Suprapubic skin (tissue), 4 donors: ENCODE measurements around the gene DNAJC18. TPM values are rescaled to one million over a fixed set of nuclear protein-coding genes. Genes with fewer than 3 reads are reported as not detected.
"Not testable (repeated sequence)": the region's sequence is repeated elsewhere in the genome, so short reads cannot be mapped to it uniquely, and the experiment has no call there.

ENCODE experiments used
- DNase-seq, 2 donors: peaks; one replicate each; pipeline ENCODE4 v3.0.0-alpha.2; 2019; ENCODE audit warnings: low spot score in 2 of 2
- H3K27ac ChIP-seq: fragments of 200-600 bp; sonication (generic); one replicate; pipeline ENCODE4 v1.5.1; 2019
- H3K27me3 ChIP-seq: fragments of 200-600 bp; sonication (generic); one replicate; pipeline ENCODE4 v1.5.1; 2019
- H3K36me3 ChIP-seq: fragments of 200-600 bp; sonication (generic); one replicate; pipeline ENCODE4 v1.5.1; 2019
- H3K4me1 ChIP-seq: fragments of 200-600 bp; sonication (generic); one replicate; pipeline ENCODE4 v1.5.1; 2019
- H3K4me3 ChIP-seq: fragments of 200-600 bp; sonication (generic); one replicate; pipeline ENCODE4 v1.5.1; 2019; ENCODE audit warnings: mild to moderate bottlenecking
- H3K9me3 ChIP-seq: fragments of 200-600 bp; sonication (generic); one replicate; pipeline ENCODE4 v1.5.1; 2019
- CTCF ChIP-seq, 2 donors: fragments of 200-600 bp in 1 of 2; fragments of 450-650 bp in 1 of 2; sonication (generic) in 1 of 2; IDR thresholded peaks; one replicate each; pipeline ENCODE4 v1.5.1; 2016 to 2019; ENCODE audit warnings: antibody characterized with exemption in 2 of 2, mild to moderate bottlenecking in 1 of 2, moderate library complexity in 1 of 2
- EP300 ChIP-seq: sonication (generic); formaldehyde crosslinking; IDR thresholded peaks from one replicate; pipeline ENCODE4 v1.6.1; 2017; ENCODE audit warnings: antibody characterized with exemption
- POLR2A ChIP-seq, 2 donors: fragments of 450-650 bp; IDR thresholded peaks; one replicate each; pipeline ENCODE4 v1.6.1; 2017; ENCODE audit warnings: antibody characterized with exemption in 2 of 2, mild to moderate bottlenecking in 2 of 2, moderate library complexity in 2 of 2
- POLR2AphosphoS5 ChIP-seq, 3 donors: sonication (generic); formaldehyde crosslinking; IDR thresholded peaks; one replicate each; pipeline ENCODE4 v1.6.1; 2017; ENCODE audit warnings: antibody characterized with exemption in 3 of 3
- WGBS: methylation state at CpG from one replicate; pipeline ENCODE4 v1.1.5; 2018; 5-methylcytosine and 5-hydroxymethylcytosine counted together
- total RNA-seq, 4 donors: library from RNA; depleted of rRNA; stranded (reverse); fragments of >200 nt; gene quantifications; one replicate each; pipeline ENCODE4 v1.1.0, GENCODE V29; 2016

DNAJC18 gene
- total RNA-seq, 4 donors from 2014 or later, result 2.2 to 7.2 (median 2.9) TPM

- peak overlapping the region; percentile 28 for H3K27ac ChIP-seq
- WGBS, result 55% methylated on average over 6 of the region's 6 CpGs
- H3K9me3 ChIP-seq, result no peaks in the 10 kb centered on the region
- DNase-seq, result no peak
- no peaks in the 10 kb centered on the region for H3K36me3 ChIP-seq
- no peaks in the 10 kb centered on the region for H3K27me3 ChIP-seq
- TF ChIP-seq CTCF (IDR thresholded peaks at IDR 0.05) (no peak), POLR2A (IDR thresholded peaks at IDR 0.05) (no peak), EP300 (no peak), POLR2AphosphoS5 (IDR thresholded peaks at IDR 0.05) (no peak)
- no peak overlapping the region for H3K4me3 ChIP-seq
- peaks cover 28% of the 10 kb centered on the region for H3K4me1 ChIP-seq
These were observed 29.0 kb downstream of the DNAJC18 start for GRCh38 chr5:139410121-139410992.

GRCh38 chr5:139409116-139409515 lies 30.2 kb downstream of the DNAJC18 start:
- not testable (repeated sequence) for H3K27ac ChIP-seq, H3K36me3 ChIP-seq, H3K4me3 ChIP-seq, H3K9me3 ChIP-seq, H3K27me3 ChIP-seq, DNase-seq
- 82% methylated on average over 5 of the region's 5 CpGs for WGBS
- H3K4me1 ChIP-seq, result peaks cover 20% of the 10 kb centered on the region

- H3K27ac ChIP-seq, result no peak overlapping the region
- no peak for DNase-seq
- H3K36me3 ChIP-seq, result no peaks in the 10 kb centered on the region
- peaks cover 26% of the 10 kb centered on the region for H3K4me1 ChIP-seq
- no peaks in the 10 kb centered on the region for H3K9me3 ChIP-seq
- TF ChIP-seq POLR2A (IDR thresholded peaks at IDR 0.05) (no peak), CTCF (IDR thresholded peaks at IDR 0.05) (no peak), POLR2AphosphoS5 (IDR thresholded peaks at IDR 0.05) (no peak), EP300 (no peak)
- H3K27me3 ChIP-seq, result no peaks in the 10 kb centered on the region
- H3K4me3 ChIP-seq, result no peak overlapping the region
- WGBS, result 77% methylated on average over 7 of the region's 7 CpGs
These were observed 31.1 kb downstream of the DNAJC18 start for GRCh38 chr5:139408191-139408590.

GRCh38 chr5:139407517-139407916 lies 31.8 kb downstream of the DNAJC18 start:
- DNase-seq, result no peak
- no peaks in the 10 kb centered on the region for H3K36me3 ChIP-seq
- TF ChIP-seq POLR2AphosphoS5 (IDR thresholded peaks at IDR 0.05) (no peak), CTCF (IDR thresholded peaks at IDR 0.05) (no peak), EP300 (no peak), POLR2A (IDR thresholded peaks at IDR 0.05) (no peak)
- H3K27ac ChIP-seq, result no peak overlapping the region
- H3K27me3 ChIP-seq, result no peaks in the 10 kb centered on the region
- H3K4me3 ChIP-seq, result no peak overlapping the region
- no peaks in the 10 kb centered on the region for H3K9me3 ChIP-seq
- peaks cover 29% of the 10 kb centered on the region for H3K4me1 ChIP-seq

- H3K27me3 ChIP-seq, result no peaks in the 10 kb centered on the region
- H3K27ac ChIP-seq, result no peak overlapping the region
These were observed 32.4 kb downstream of the DNAJC18 start for GRCh38 chr5:139406963-139407362.

More at GRCh38 chr5:139406963-139407362, 32.4 kb downstream of the DNAJC18 start:
- Histone ChIP-seq H3K4me3 (no peak overlapping the region), H3K36me3 (no peaks in the 10 kb centered on the region), H3K4me1 (peaks cover 29% of the 10 kb centered on the region), H3K9me3 (no peaks in the 10 kb centered on the region)
- DNase-seq, result no peak
- WGBS, result 68% methylated on average over 2 of the region's 2 CpGs
- no peak for TF ChIP-seq POLR2A (IDR thresholded peaks at IDR 0.05)
- TF ChIP-seq POLR2AphosphoS5 (IDR thresholded peaks at IDR 0.05), result no peak
- TF ChIP-seq CTCF (IDR thresholded peaks at IDR 0.05), result no peak
- TF ChIP-seq EP300, result no peak
